ENCODE data around the gene COPG1.
"Not testable (repeated sequence)": the region's sequence is repeated elsewhere in the genome, so short reads cannot be mapped to it uniquely, and the experiment has no call there.

The COPG1 gene

GRCh38 chr3:129249284-129250065 is at the start of gene COPG1:
Gene COPG1 (plus strand): TSS chr3:129249606. CDS start chr3:129249710, 104 bp downstream.
- no peak for FAIRE-seq

- FAIRE-seq, result no peak
These were observed 44.9 kb upstream of the COPG1 start for GRCh38 chr3:129204473-129204872.

GRCh38 chr3:129205109-129205832 is 44.1 kb upstream of the COPG1 start:
- no peak for FAIRE-seq

GRCh38 chr3:129207479-129207878 is 41.9 kb upstream of the COPG1 start:
- FAIRE-seq, result no peak

- no peak for FAIRE-seq
These were observed 38.1 kb upstream of the COPG1 start for GRCh38 chr3:129211345-129211744.

GRCh38 chr3:129211772-129212171 is 37.6 kb upstream of the COPG1 start:
- FAIRE-seq, result no peak

- FAIRE-seq, result no peak
These were observed 36.2 kb upstream of the COPG1 start for GRCh38 chr3:129213238-129213637.

GRCh38 chr3:129218742-129219141 is 30.7 kb upstream of the COPG1 start:
- FAIRE-seq, result no peak

GRCh38 chr3:129224387-129224786 is 25.0 kb upstream of the COPG1 start:
- not testable (repeated sequence) for FAIRE-seq

GRCh38 chr3:129224984-129225393 is 24.4 kb upstream of the COPG1 start:
- FAIRE-seq, result no peak

GRCh38 chr3:129226374-129226773 is 23.0 kb upstream of the COPG1 start:
- no peak for FAIRE-seq

- no peak for FAIRE-seq
These were observed 20.4 kb upstream of the COPG1 start for GRCh38 chr3:129228891-129229585.

GRCh38 chr3:129230311-129231019 is 18.9 kb upstream of the COPG1 start:
- FAIRE-seq, result no peak

GRCh38 chr3:129231331-129232119 is 17.9 kb upstream of the COPG1 start:
- FAIRE-seq, result no peak

GRCh38 chr3:129233538-129233937 is 15.9 kb upstream of the COPG1 start:
- FAIRE-seq, result no peak

- FAIRE-seq, result no peak
These were observed 15.0 kb upstream of the COPG1 start for GRCh38 chr3:129234441-129234840.

GRCh38 chr3:129235344-129235917 is 14.0 kb upstream of the COPG1 start:
- FAIRE-seq, result no peak

- FAIRE-seq, result no peak
These were observed 10.3 kb upstream of the COPG1 start for GRCh38 chr3:129238945-129239705.

GRCh38 chr3:129239991-129240390 is 9.4 kb upstream of the COPG1 start:
- no peak for FAIRE-seq

GRCh38 chr3:129240436-129240835 is 9.0 kb upstream of the COPG1 start:
- no peak for FAIRE-seq

- no peak for FAIRE-seq
These were observed 4.3 kb upstream of the COPG1 start for GRCh38 chr3:129245141-129245540.

Measured in colon (tissue), 2 donors.